K562 (cell line): ENCODE data around the gene OXLD1. TPM values are rescaled to one million over a fixed set of nuclear protein-coding genes. Genes with fewer than 3 reads are reported as not detected.

ENCODE experiments used
- CREM ChIP-seq: IDR thresholded peaks from 2 replicates; pipeline ENCODE4 v1.6.1; 2014; ENCODE audit warnings: antibody characterized with exemption, low read depth
- ETS2 ChIP-seq: IDR thresholded peaks from 2 replicates; pipeline ENCODE4 v1.6.1; 2016; ENCODE audit warnings: borderline replicate concordance, missing genetic modification characterization, mild to moderate bottlenecking, moderate library complexity, missing compliant biosample characterization; ENCODE audit not compliant: poor library complexity, severe bottlenecking
- JUN ChIP-seq, 2 experiments: sonication (generic) in 1 of 2; formaldehyde crosslinking in 1 of 2; IDR thresholded peaks; 2 replicates each; pipeline versions ENCODE4 v1.6.1 to v1.8.0; 2012 to 2022; ENCODE audit warnings: borderline replicate concordance in 2 of 2, mild to moderate bottlenecking in 2 of 2, improper control_type of control experiment in 1 of 2, low read depth in 1 of 2, low read length in 1 of 2, missing genetic modification reagents in 1 of 2
- LEF1 ChIP-seq: fragments of 450-650 bp; IDR thresholded peaks from 2 replicates; pipeline ENCODE4 v1.6.1; 2016; ENCODE audit warnings: mild to moderate bottlenecking
- MAX ChIP-seq: sonication (generic); formaldehyde crosslinking; IDR thresholded peaks from 2 replicates; pipeline ENCODE4 v1.9.0; 2022; ENCODE audit warnings: mild to moderate bottlenecking, missing genetic modification reagents
- MECOM ChIP-seq: fragments of 250-450 bp; sonication (Bioruptor Pico); IDR thresholded peaks from 2 replicates; pipeline ENCODE4 v1.8.0; 2022; ENCODE audit warnings: inconsistent platforms
- MTF1 ChIP-seq: fragments of 250-450 bp; sonication (Bioruptor Pico); IDR thresholded peaks from 2 replicates; pipeline ENCODE4 v1.9.0; 2021; ENCODE audit warnings: moderate library complexity, mild to moderate bottlenecking, inconsistent platforms, borderline replicate concordance
- MYNN ChIP-seq, 2 experiments: sonication (generic); formaldehyde crosslinking in 1 of 2; IDR thresholded peaks; 2 replicates each; pipeline versions ENCODE4 v1.5.0 to v1.6.1; 2016 to 2020; ENCODE audit warnings: antibody characterized with exemption in 1 of 2, missing genetic modification reagents in 1 of 2
- RBM15 ChIP-seq: fragments of 200-400 bp; formaldehyde crosslinking; IDR thresholded peaks from 2 replicates; pipeline ENCODE4 v1.6.1; 2018; ENCODE audit warnings: mild to moderate bottlenecking, low read length, moderate library complexity; ENCODE audit not compliant: insufficient read depth
- SMAD4 ChIP-seq: fragments of 250-450 bp; sonication (Bioruptor Pico); conservative IDR thresholded peaks from 2 replicates; pipeline ENCODE4 v1.8.0; 2021; ENCODE audit warnings: inconsistent platforms, mild to moderate bottlenecking, moderate library complexity
- YY1 ChIP-seq, 3 experiments: IDR thresholded peaks; 2 replicates each; pipeline ENCODE4 v1.6.1; 2011; ENCODE audit warnings: low read length in 2 of 3, mild to moderate bottlenecking in 2 of 3, moderate library complexity in 2 of 3, borderline replicate concordance in 1 of 3, control low read depth in 1 of 3, low read depth in 1 of 3; ENCODE audit not compliant: insufficient read depth in 3 of 3, insufficient replicate concordance in 2 of 3, control insufficient read depth in 1 of 3, insufficient read length in 1 of 3; ENCODE audit errors: extremely low read depth in 1 of 3
- ZNF184 ChIP-seq: sonication (generic); formaldehyde crosslinking; IDR thresholded peaks from 2 replicates; pipeline ENCODE4 v1.5.0; 2020; ENCODE audit warnings: missing genetic modification reagents
- ZNF217 ChIP-seq: sonication (generic); formaldehyde crosslinking; IDR thresholded peaks from 2 replicates; pipeline ENCODE4 v1.8.0; 2022; ENCODE audit warnings: mild to moderate bottlenecking, missing genetic modification reagents
- ZNF518B ChIP-seq: fragments of 250-450 bp; sonication (Bioruptor Pico); IDR thresholded peaks from 2 replicates; pipeline ENCODE4 v1.5.0; 2021; ENCODE audit warnings: mild to moderate bottlenecking, moderate library complexity
- ZNF780A ChIP-seq: fragments of 250-450 bp; sonication (Bioruptor Pico); IDR thresholded peaks from 2 replicates; pipeline ENCODE4 v1.5.0; 2021; ENCODE audit warnings: mild to moderate bottlenecking
- polyA plus RNA-seq, 8 experiments: library from polyadenylated mRNA; depleted of rRNA in 4 of 8; stranded (reverse) in 5 of 8; unstranded in 3 of 8; fragments of >200 nt; fragmentation: Nextera tagmentation in 2 of 8; fragmentation: Illumina TruSeq in 1 of 8; extraction: Ambion mirVana in 2 of 8; extraction: Trizol in 1 of 8; gene quantifications; 2 replicates each; pipeline versions ENCODE4 v1.2.1 to v1.2.3, GENCODE V29; 2011 to 2014; ENCODE audit warnings: inconsistent platforms in 1 of 8, missing spikeins in 1 of 8
- total RNA-seq, 7 experiments: library from RNA; depleted of rRNA in 6 of 7; stranded (reverse); fragments of >200 nt in 6 of 7; fragmentation: Illumina TruSeq in 2 of 7; extraction: Trizol in 2 of 7; gene quantifications; 2 replicates each; pipeline versions ENCODE4 v1.2.1 to v1.2.3, GENCODE V29; 2011 to 2021; ENCODE audit warnings: low replicate concordance in 1 of 7
- TF ChIP-seq, protein P1 (sequence below): fragments of 250-450 bp; sonication (Bioruptor Pico); IDR thresholded peaks from 2 replicates; pipeline ENCODE4 v1.4.0; 2020

OXLD1 gene
- total and polyA plus RNA-seq, 9 of the 15 experiments (the other 6 are each of a cell fraction or from before 2014, with no cell fraction given): 4.4 to 115 (median 29.3) TPM

DNA sequence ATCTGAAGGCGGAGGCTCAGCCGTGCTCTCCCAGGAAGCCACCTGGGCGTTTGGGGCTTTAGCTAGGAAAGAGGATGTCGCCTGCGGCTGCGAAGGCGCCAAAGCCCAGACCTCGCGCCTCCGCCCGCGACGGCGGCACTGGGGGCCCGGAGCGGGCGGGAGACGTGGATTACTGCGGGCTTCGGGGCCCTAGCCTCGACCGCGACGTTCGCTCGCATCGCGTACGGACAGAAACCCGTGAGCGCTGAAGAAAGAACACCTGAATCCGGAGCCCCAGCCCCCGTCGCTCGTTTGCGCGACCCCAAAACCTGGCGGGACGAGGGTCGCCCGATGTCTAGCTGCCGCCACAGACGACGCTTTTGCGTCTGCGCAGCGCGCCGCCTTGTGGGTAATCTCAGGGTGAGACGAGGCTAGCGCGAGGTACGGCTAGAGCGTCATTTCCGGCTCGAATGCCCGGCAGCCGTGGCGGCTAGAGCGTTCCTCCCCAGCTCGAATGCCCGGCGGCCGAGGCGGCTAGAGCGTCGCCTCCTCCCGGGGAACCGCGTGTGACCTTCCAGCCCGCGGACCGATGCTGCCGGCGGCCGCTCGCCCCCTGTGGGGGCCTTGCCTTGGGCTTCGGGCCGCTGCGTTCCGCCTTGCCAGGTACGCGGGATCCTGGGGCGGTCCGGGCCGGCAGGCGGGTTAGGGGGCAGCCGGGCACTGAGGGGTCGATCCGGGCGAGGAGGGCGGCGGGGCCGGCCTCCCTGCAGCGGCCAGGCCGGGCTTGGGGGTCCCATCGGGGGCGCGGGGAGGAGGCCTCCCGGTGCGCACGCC, 36.7 kb upstream of the OXLD1 start, which contains the start of gene MRPL12 (continued):
- TF ChIP-seq, protein P1, sequence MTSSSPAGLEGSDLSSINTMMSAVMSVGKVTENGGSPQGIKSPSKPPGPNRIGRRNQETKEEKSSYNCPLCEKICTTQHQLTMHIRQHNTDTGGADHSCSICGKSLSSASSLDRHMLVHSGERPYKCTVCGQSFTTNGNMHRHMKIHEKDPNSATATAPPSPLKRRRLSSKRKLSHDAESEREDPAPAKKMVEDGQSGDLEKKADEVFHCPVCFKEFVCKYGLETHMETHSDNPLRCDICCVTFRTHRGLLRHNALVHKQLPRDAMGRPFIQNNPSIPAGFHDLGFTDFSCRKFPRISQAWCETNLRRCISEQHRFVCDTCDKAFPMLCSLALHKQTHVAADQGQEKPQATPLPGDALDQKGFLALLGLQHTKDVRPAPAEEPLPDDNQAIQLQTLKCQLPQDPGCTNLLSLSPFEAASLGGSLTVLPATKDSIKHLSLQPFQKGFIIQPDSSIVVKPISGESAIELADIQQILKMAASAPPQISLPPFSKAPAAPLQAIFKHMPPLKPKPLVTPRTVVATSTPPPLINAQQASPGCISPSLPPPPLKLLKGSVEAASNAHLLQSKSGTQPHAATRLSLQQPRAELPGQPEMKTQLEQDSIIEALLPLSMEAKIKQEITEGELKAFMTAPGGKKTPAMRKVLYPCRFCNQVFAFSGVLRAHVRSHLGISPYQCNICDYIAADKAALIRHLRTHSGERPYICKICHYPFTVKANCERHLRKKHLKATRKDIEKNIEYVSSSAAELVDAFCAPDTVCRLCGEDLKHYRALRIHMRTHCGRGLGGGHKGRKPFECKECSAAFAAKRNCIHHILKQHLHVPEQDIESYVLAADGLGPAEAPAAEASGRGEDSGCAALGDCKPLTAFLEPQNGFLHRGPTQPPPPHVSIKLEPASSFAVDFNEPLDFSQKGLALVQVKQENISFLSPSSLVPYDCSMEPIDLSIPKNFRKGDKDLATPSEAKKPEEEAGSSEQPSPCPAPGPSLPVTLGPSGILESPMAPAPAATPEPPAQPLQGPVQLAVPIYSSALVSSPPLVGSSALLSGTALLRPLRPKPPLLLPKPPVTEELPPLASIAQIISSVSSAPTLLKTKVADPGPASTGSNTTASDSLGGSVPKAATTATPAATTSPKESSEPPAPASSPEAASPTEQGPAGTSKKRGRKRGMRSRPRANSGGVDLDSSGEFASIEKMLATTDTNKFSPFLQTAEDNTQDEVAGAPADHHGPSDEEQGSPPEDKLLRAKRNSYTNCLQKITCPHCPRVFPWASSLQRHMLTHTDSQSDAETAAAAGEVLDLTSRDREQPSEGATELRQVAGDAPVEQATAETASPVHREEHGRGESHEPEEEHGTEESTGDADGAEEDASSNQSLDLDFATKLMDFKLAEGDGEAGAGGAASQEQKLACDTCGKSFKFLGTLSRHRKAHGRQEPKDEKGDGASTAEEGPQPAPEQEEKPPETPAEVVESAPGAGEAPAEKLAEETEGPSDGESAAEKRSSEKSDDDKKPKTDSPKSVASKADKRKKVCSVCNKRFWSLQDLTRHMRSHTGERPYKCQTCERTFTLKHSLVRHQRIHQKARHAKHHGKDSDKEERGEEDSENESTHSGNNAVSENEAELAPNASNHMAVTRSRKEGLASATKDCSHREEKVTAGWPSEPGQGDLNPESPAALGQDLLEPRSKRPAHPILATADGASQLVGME: no peak; the same call in 1 of the 2 replicates
- TF ChIP-seq YY1 (IDR thresholded peaks at IDR 0.05; ENCODE audit: borderline replicate concordance in 1 of 3, control insufficient read depth in 1 of 3, extremely low read depth in 1 of 3, insufficient read depth in 3 of 3, insufficient read length in 1 of 3, insufficient replicate concordance in 2 of 3, low read depth in 1 of 3, low read length in 2 of 3) (peak; percentile 25 to 83 (median 67)), ETS2 (tag) (no peak), SMAD4 (CRISPR knock-in tag) (peak; percentile 74), MYNN (IDR thresholded peaks at IDR 0.05) (peak; percentile 44; the same call in 1 of the 2 replicates), MYNN (CRISPR knock-in tag; IDR thresholded peaks at IDR 0.05) (no peak), JUN (IDR thresholded peaks at IDR 0.05; ENCODE audit: borderline replicate concordance, low read depth, low read length) (0 out of 2 replicates have a peak, but pooled peaks have one; percentile 8), JUN (CRISPR knock-in tag; IDR thresholded peaks at IDR 0.05; ENCODE audit: borderline replicate concordance) (no peak), ZNF184 (CRISPR knock-in tag) (no peak), LEF1 (no peak), ZNF780A (CRISPR knock-in tag) (no peak), CREM (peak; percentile 97), MTF1 (CRISPR knock-in tag) (no peak), ZNF217 (CRISPR knock-in tag) (no peak), ZNF518B (CRISPR knock-in tag) (no peak), MECOM (CRISPR knock-in tag) (no peak), RBM15 (no peak), MAX (CRISPR knock-in tag) (peak; percentile 80)
